K562 (cell line): Measurements from ENCODE around the gene RGS14. TPM values are rescaled to one million over a fixed set of nuclear protein-coding genes. Genes with fewer than 3 reads are reported as not detected.

ENCODE experiments used
- ATAC-seq: fragments of 200-7000 bp; cut with Tn5 transposase; 3 replicates; pipeline ENCODE4 v1.9.1; 2020; ENCODE audit warnings: moderate library complexity
- BruUV-seq: library from RNA; stranded (reverse); fragments of 400-500 nt; replicated peaks from 2 replicates; lab custom pipeline; 2021; lab: Mats Ljungman, UMichigan
- CTCF ChIA-PET: fragments of 300-600 bp; formaldehyde crosslinking; extraction: SDS; loops from one replicate; lab custom pipeline; 2021; ENCODE audit warnings: low intra/inter-chr PET ratio; lab: Yijun Ruan, JAX
- POLR2A ChIA-PET: fragments of 300-600, 350-650 bp; sonication (Branson Sonifier 250); formaldehyde crosslinking; extraction: SDS; loops from one replicate; lab custom pipeline; 2021; ENCODE audit warnings: antibody characterized with exemption, inconsistent platforms; lab: Yijun Ruan, JAX
- DNase-seq, 4 experiments: peaks; one replicate each; pipeline versions ENCODE4 v3.0.0 to v3.0.0-alpha.2; 2011 to 2018; ENCODE audit warnings: low spot score in 3 of 4, mixed read lengths in 3 of 4; ENCODE audit errors: extremely low read depth in 1 of 4
- FAIRE-seq: peaks from 2 replicates; lab custom pipeline; 2011; peaks lifted over from hg19 to GRCh38; lab: Jason Lieb, UNC
- H2AFZ ChIP-seq: 2 replicates; pipeline ENCODE4 v1.6.0; 2011; ENCODE audit warnings: low read depth, low read length, control low read depth, inconsistent platforms
- H3K27ac ChIP-seq: fragments of 200-600 bp; 3 replicates; pipeline ENCODE4 v1.8.0; 2011; ENCODE audit warnings: low read depth, mild to moderate bottlenecking, control low read depth, inconsistent platforms, low read length, moderate library complexity, mixed read lengths; ENCODE audit errors: extremely low read depth
- H3K27me3 ChIP-seq, 2 experiments: fragments of 300-600 bp in 1 of 2; 2 replicates in 1 of 2; 3 replicates in 1 of 2; pipeline versions ENCODE4 v1.6.0 to v1.8.0; 2011; ENCODE audit warnings: inconsistent platforms in 2 of 2, low read length in 2 of 2, mild to moderate bottlenecking in 1 of 2, mixed read lengths in 1 of 2, moderate library complexity in 1 of 2; ENCODE audit not compliant: control insufficient read depth in 2 of 2, insufficient read depth in 2 of 2
- H3K36me3 ChIP-seq: fragments of 300-600 bp; 3 replicates; pipeline ENCODE4 v1.8.0; 2011; ENCODE audit warnings: mild to moderate bottlenecking, low read length, inconsistent platforms; ENCODE audit not compliant: control insufficient read depth, insufficient read depth
- H3K4me1 ChIP-seq, 2 experiments: fragments of 200-600 bp in 1 of 2; replicated peaks in 1 of 2; 2 replicates in 1 of 2; 3 replicates in 1 of 2; pipeline versions ENCODE4 v1.5.1 to v1.8.0; 2011; ENCODE audit warnings: inconsistent platforms in 2 of 2, low read length in 2 of 2, mild to moderate bottlenecking in 1 of 2, mixed read lengths in 1 of 2, moderate library complexity in 1 of 2; ENCODE audit not compliant: control insufficient read depth in 2 of 2, insufficient read depth in 2 of 2
- H3K4me2 ChIP-seq: 2 replicates; pipeline ENCODE4 v1.6.1; 2011; ENCODE audit warnings: low read length, control low read depth, inconsistent platforms, mixed read lengths; ENCODE audit not compliant: insufficient read depth
- H3K4me3 ChIP-seq: fragments of 200-600 bp; sonication (generic), shearing (Covaris generic); 2 replicates; pipeline ENCODE4 v1.5.1; 2016; ENCODE audit warnings: control low read depth, inconsistent platforms
- H3K79me2 ChIP-seq: fragments of 200-600 bp; 3 replicates; pipeline ENCODE4 v1.8.0; 2011; ENCODE audit warnings: low read length, inconsistent platforms; ENCODE audit not compliant: control insufficient read depth, insufficient read depth
- H3K9ac ChIP-seq, 2 experiments: 2 replicates each; pipeline versions ENCODE4 v1.6.0 to v1.6.1; 2011; ENCODE audit warnings: low read depth in 2 of 2, low read length in 2 of 2, control low read depth in 1 of 2, inconsistent platforms in 1 of 2, mild to moderate bottlenecking in 1 of 2, mixed read lengths in 1 of 2; ENCODE audit not compliant: insufficient read depth in 1 of 2
- H3K9me1 ChIP-seq: one replicate; pipeline ENCODE4 v1.6.0; 2011; ENCODE audit warnings: inconsistent platforms, mild to moderate bottlenecking, low read length, moderate library complexity; ENCODE audit not compliant: control insufficient read depth, insufficient read depth
- H3K9me3 ChIP-seq: replicated peaks from 2 replicates; pipeline ENCODE4 v1.5.1; 2011; ENCODE audit warnings: low read depth, low read length, inconsistent platforms; ENCODE audit not compliant: control insufficient read depth, insufficient read depth
- H4K20me1 ChIP-seq: replicated peaks from 2 replicates; pipeline ENCODE4 v1.6.1; 2011; ENCODE audit warnings: low read length, inconsistent platforms, mixed read lengths; ENCODE audit not compliant: control insufficient read depth, insufficient read depth
- C11orf30 ChIP-seq: fragments of 450-650 bp; IDR thresholded peaks from 2 replicates; pipeline ENCODE4 v1.6.1; 2016; ENCODE audit warnings: low read depth, mild to moderate bottlenecking
- CBX2 ChIP-seq: fragments of 200-600 bp; sonication (generic); IDR thresholded peaks from one replicate; pipeline ENCODE4 v1.6.1; 2012; ENCODE audit warnings: mild to moderate bottlenecking, low read length, inconsistent platforms; ENCODE audit not compliant: insufficient read depth, poor library complexity, severe bottlenecking
- KAT8 ChIP-seq: fragments of 450-650 bp; IDR thresholded peaks from 2 replicates; pipeline ENCODE4 v1.6.1; 2016; ENCODE audit warnings: low read depth, mild to moderate bottlenecking
- POLR2G ChIP-seq: fragments of 200-400 bp; formaldehyde crosslinking; IDR thresholded peaks from 2 replicates; pipeline ENCODE4 v1.6.1; 2017; ENCODE audit warnings: low read depth, mild to moderate bottlenecking, antibody characterized with exemption, low read length, moderate library complexity
- RBFOX2 ChIP-seq: fragments of 200-400 bp; formaldehyde crosslinking; IDR thresholded peaks from 2 replicates; pipeline ENCODE4 v1.6.1; 2017; ENCODE audit warnings: low read depth, mild to moderate bottlenecking, low read length, moderate library complexity
- RBM15 ChIP-seq: fragments of 200-400 bp; formaldehyde crosslinking; IDR thresholded peaks from 2 replicates; pipeline ENCODE4 v1.6.1; 2018; ENCODE audit warnings: mild to moderate bottlenecking, low read length, moderate library complexity; ENCODE audit not compliant: insufficient read depth
- RBM25 ChIP-seq: fragments of 200-400 bp; formaldehyde crosslinking; IDR thresholded peaks from 2 replicates; pipeline ENCODE4 v1.6.1; 2018; ENCODE audit warnings: low read length, low read depth, moderate library complexity; ENCODE audit not compliant: severe bottlenecking
- XRCC5 ChIP-seq: fragments of 200-400 bp; formaldehyde crosslinking; IDR thresholded peaks from 2 replicates; pipeline ENCODE4 v1.6.1; 2017; ENCODE audit warnings: low read depth, mild to moderate bottlenecking, low read length
- ZNF239 ChIP-seq: fragments of 250-450 bp; sonication (Bioruptor Pico); IDR thresholded peaks from 2 replicates; pipeline ENCODE4 v1.4.0; 2020; ENCODE audit warnings: mild to moderate bottlenecking
- ZNF518B ChIP-seq: fragments of 250-450 bp; sonication (Bioruptor Pico); IDR thresholded peaks from 2 replicates; pipeline ENCODE4 v1.5.0; 2021; ENCODE audit warnings: mild to moderate bottlenecking, moderate library complexity
- ZNF655 ChIP-seq: fragments of 250-450 bp; sonication (Bioruptor Pico); IDR thresholded peaks from 2 replicates; pipeline ENCODE4 v1.5.0; 2021
- WGBS: fragments of 100-300 bp; shearing (Covaris generic); methylation state at CpG from one replicate; pipeline ENCODE4 v1.1.6; 2016; ENCODE audit warnings: low coverage, mixed read lengths; ENCODE audit not compliant: insufficient coverage; ENCODE audit errors: missing lambda C conversion rate; 5-methylcytosine and 5-hydroxymethylcytosine counted together
- in situ Hi-C: fragments of 300-500 bp; cut with MboI; formaldehyde crosslinking; loops from 4 replicates; pipeline ENCODE4 v1.15.0; 2018; ENCODE audit warnings: inconsistent platforms, mixed read lengths
- intact Hi-C: fragments of 100-400 bp; cut with micrococcal nuclease; formaldehyde crosslinking; loops from 2 replicates; pipeline ENCODE4 v1.14.2; 2022
- polyA plus RNA-seq, 8 experiments: library from polyadenylated mRNA; depleted of rRNA in 4 of 8; stranded (reverse) in 5 of 8; unstranded in 3 of 8; fragments of >200 nt; fragmentation: Nextera tagmentation in 2 of 8; fragmentation: Illumina TruSeq in 1 of 8; extraction: Ambion mirVana in 2 of 8; extraction: Trizol in 1 of 8; gene quantifications; 2 replicates each; pipeline versions ENCODE4 v1.2.1 to v1.2.3, GENCODE V29; 2011 to 2014; ENCODE audit warnings: inconsistent platforms in 1 of 8, missing spikeins in 1 of 8
- total RNA-seq, 7 experiments: library from RNA; depleted of rRNA in 6 of 7; stranded (reverse); fragments of >200 nt in 6 of 7; fragmentation: Illumina TruSeq in 2 of 7; extraction: Trizol in 2 of 7; gene quantifications; 2 replicates each; pipeline versions ENCODE4 v1.2.1 to v1.2.3, GENCODE V29; 2011 to 2021; ENCODE audit warnings: low replicate concordance in 1 of 7
- TF ChIP-seq, protein P1 (sequence below), 3 experiments: fragments of 200-800 bp in 1 of 3; fragments of 250-450 bp in 1 of 3; fragments of 450-650 bp in 1 of 3; sonication (Bioruptor Pico) in 1 of 3; sonication (Bioruptor generic) in 1 of 3; formaldehyde crosslinking in 1 of 3; IDR thresholded peaks; 2 replicates each; pipeline versions ENCODE4 v1.6.1 to v1.8.0; 2016 to 2022; ENCODE audit warnings: mild to moderate bottlenecking in 2 of 3, missing genetic modification characterization in 2 of 3, missing compliant biosample characterization in 1 of 3, moderate library complexity in 1 of 3

The RGS14 gene
- total and polyA plus RNA-seq, 9 of the 15 experiments (the other 6 are each of a cell fraction or from before 2014, with no cell fraction given) = 0.28 to 75.9 (median 34.5) TPM

- ChIA-PET CTCF (no interaction called here), POLR2A (interaction anchor here (0.6 to 2.0 kb wide), 6 partner anchors 8 to 116 kb away, joined by 3 to 7 read pairs (median 4); no protein-coding TSS in a partner anchor)
- BruUV-seq = no TSS peak
- H3K4me1 ChIP-seq = peaks cover 36 to 50% of the 10 kb centered on the region in 2 experiments
- H3K4me3 ChIP-seq = no peak overlapping the region
- ATAC-seq (no peak), DNase-seq (no peak), FAIRE-seq (no peak)
- in situ Hi-C loops (no loop called here), intact Hi-C loops (no loop called here)
- no peaks in the 10 kb centered on the region for H3K9me3 ChIP-seq
- H2AFZ ChIP-seq = no peak overlapping the region
- H3K79me2 ChIP-seq = peaks cover 23% of the 10 kb centered on the region
- 95% methylated on average over 10 of the region's 12 CpGs for WGBS
- no peaks in the 10 kb centered on the region for H4K20me1 ChIP-seq
- peak overlapping the region in 1 of 2 experiments; percentile 91; a peak in 2 of 4 replicates for H3K9ac ChIP-seq
- no peak overlapping the region for H3K27ac ChIP-seq
- H3K9me1 ChIP-seq = peaks cover 4% of the 10 kb centered on the region
- peaks cover 47% of the 10 kb centered on the region; the same call in 2 of the 3 replicates for H3K36me3 ChIP-seq
- no peaks in the 10 kb centered on the region for H3K27me3 ChIP-seq
- no peak overlapping the region for H3K4me2 ChIP-seq
- TF ChIP-seq ZNF655 = no peak
- TF ChIP-seq KAT8 = no peak
- no peak for TF ChIP-seq XRCC5
- TF ChIP-seq, protein P1, sequence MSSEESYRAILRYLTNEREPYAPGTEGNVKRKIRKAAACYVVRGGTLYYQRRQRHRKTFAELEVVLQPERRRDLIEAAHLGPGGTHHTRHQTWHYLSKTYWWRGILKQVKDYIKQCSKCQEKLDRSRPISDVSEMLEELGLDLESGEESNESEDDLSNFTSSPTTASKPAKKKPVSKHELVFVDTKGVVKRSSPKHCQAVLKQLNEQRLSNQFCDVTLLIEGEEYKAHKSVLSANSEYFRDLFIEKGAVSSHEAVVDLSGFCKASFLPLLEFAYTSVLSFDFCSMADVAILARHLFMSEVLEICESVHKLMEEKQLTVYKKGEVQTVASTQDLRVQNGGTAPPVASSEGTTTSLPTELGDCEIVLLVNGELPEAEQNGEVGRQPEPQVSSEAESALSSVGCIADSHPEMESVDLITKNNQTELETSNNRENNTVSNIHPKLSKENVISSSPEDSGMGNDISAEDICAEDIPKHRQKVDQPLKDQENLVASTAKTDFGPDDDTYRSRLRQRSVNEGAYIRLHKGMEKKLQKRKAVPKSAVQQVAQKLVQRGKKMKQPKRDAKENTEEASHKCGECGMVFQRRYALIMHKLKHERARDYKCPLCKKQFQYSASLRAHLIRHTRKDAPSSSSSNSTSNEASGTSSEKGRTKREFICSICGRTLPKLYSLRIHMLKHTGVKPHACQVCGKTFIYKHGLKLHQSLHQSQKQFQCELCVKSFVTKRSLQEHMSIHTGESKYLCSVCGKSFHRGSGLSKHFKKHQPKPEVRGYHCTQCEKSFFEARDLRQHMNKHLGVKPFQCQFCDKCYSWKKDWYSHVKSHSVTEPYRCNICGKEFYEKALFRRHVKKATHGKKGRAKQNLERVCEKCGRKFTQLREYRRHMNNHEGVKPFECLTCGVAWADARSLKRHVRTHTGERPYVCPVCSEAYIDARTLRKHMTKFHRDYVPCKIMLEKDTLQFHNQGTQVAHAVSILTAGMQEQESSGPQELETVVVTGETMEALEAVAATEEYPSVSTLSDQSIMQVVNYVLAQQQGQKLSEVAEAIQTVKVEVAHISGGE (CRISPR knock-in tag; IDR thresholded peaks at IDR 0.05) = no peak
- peak; percentile 53 for TF ChIP-seq POLR2G
- TF ChIP-seq ZNF239 (CRISPR knock-in tag) = no peak
- no peak for TF ChIP-seq RBM25
- no peak for TF ChIP-seq C11orf30
- TF ChIP-seq CBX2 = no peak
- no peak for TF ChIP-seq RBM15
- no peak for TF ChIP-seq ZNF518B (CRISPR knock-in tag)
- TF ChIP-seq RBFOX2 = 0 out of 2 replicates have a peak, but pooled peaks have one; percentile 47
Observed at GRCh38 chr5:177372034-177372896, 14.5 kb downstream of the RGS14 start.
